SK-N-SH (cell line): ENCODE data around the gene CORO6. TPM values are rescaled to one million over a fixed set of nuclear protein-coding genes. Genes with fewer than 3 reads are reported as not detected.

Source experiments
- CTCF ChIA-PET: fragments of 300-600, 350-600 bp; formaldehyde crosslinking; extraction: SDS; loops from one replicate; lab custom pipeline; 2021; lab: Yijun Ruan, JAX
- POLR2A ChIA-PET: fragments of 350-600 bp; sonication (Branson Sonifier 250); formaldehyde crosslinking; extraction: SDS; loops from one replicate; lab custom pipeline; 2020; ENCODE audit warnings: antibody characterized with exemption, inconsistent platforms; lab: Yijun Ruan, JAX
- DNase-seq: peaks from one replicate; pipeline ENCODE4 v3.0.0; 2012
- H2AFZ ChIP-seq: fragments of 200-600 bp; sonication (generic); 2 replicates; pipeline ENCODE4 v1.8.1; 2016; ENCODE audit warnings: antibody characterized with exemption, mild to moderate bottlenecking, low read depth
- H3F3A ChIP-seq: fragments of 200-600 bp; sonication (generic); replicated peaks from 2 replicates; pipeline ENCODE3; 2016; ENCODE audit warnings: antibody characterized with exemption, mild to moderate bottlenecking; ENCODE audit not compliant: insufficient read depth
- H3K27ac ChIP-seq, 2 experiments: fragments of 200-500 bp in 1 of 2; fragments of 200-600 bp in 1 of 2; sonication (Bioruptor generic) in 1 of 2; sonication (generic), shearing (Covaris generic) in 1 of 2; 2 replicates each; pipeline versions ENCODE4 v1.5.1 to v1.6.1; 2014 to 2016; ENCODE audit warnings: low read depth in 2 of 2, inconsistent platforms in 1 of 2, low read length in 1 of 2, mild to moderate bottlenecking in 1 of 2, mixed read lengths in 1 of 2
- H3K27me3 ChIP-seq: fragments of 200-600 bp; sonication (generic), shearing (Covaris generic); 2 replicates; pipeline ENCODE4 v1.6.1; 2016; ENCODE audit warnings: mixed run types; ENCODE audit not compliant: insufficient read depth
- H3K36me3 ChIP-seq, 2 experiments: fragments of 200-500 bp in 1 of 2; fragments of 200-600 bp in 1 of 2; sonication (Bioruptor generic) in 1 of 2; sonication (generic) in 1 of 2; replicated peaks in 1 of 2; 2 replicates each; pipeline versions ENCODE3 to v1.5.1; 2014 to 2016; ENCODE audit warnings: low read length in 1 of 2, mild to moderate bottlenecking in 1 of 2; ENCODE audit not compliant: insufficient read depth in 2 of 2, control insufficient read depth in 1 of 2
- H3K4me1 ChIP-seq, 2 experiments: fragments of 200-500 bp in 1 of 2; fragments of 200-600 bp in 1 of 2; sonication (Bioruptor generic) in 1 of 2; sonication (generic), shearing (Covaris generic) in 1 of 2; 2 replicates each; pipeline versions ENCODE4 v1.5.1 to v1.6.1; 2014 to 2016; ENCODE audit warnings: low read depth in 1 of 2, low read length in 1 of 2, mixed run types in 1 of 2; ENCODE audit not compliant: insufficient read depth in 2 of 2, control insufficient read depth in 1 of 2
- H3K4me2 ChIP-seq: fragments of 200-600 bp; sonication (generic), shearing (Covaris generic); 2 replicates; pipeline ENCODE4 v1.6.1; 2017; ENCODE audit warnings: mixed run types
- H3K4me3 ChIP-seq, 2 experiments: fragments of 200-500 bp in 1 of 2; fragments of 200-600 bp in 1 of 2; sonication (Bioruptor generic) in 1 of 2; sonication (generic), shearing (Covaris generic) in 1 of 2; 2 replicates each; pipeline versions ENCODE4 v1.5.1 to v1.8.1; 2014 to 2016; ENCODE audit warnings: low read depth in 2 of 2, inconsistent platforms in 1 of 2, low read length in 1 of 2, mild to moderate bottlenecking in 1 of 2, mixed read lengths in 1 of 2, moderate library complexity in 1 of 2
- H3K79me2 ChIP-seq: fragments of 200-600 bp; sonication (generic); 2 replicates; pipeline ENCODE4 v1.8.1; 2017; ENCODE audit warnings: mild to moderate bottlenecking; ENCODE audit not compliant: insufficient read depth
- H3K9ac ChIP-seq: fragments of 200-600 bp; sonication (generic); 2 replicates; pipeline ENCODE4 v1.6.1; 2017; ENCODE audit warnings: mixed run types
- H3K9me2 ChIP-seq: fragments of 200-600 bp; sonication (generic); 2 replicates; pipeline ENCODE4 v1.6.1; 2017; ENCODE audit warnings: mixed run types
- H3K9me3 ChIP-seq: fragments of 200-600 bp; sonication (generic); 2 replicates; pipeline ENCODE4 v1.6.1; 2017; ENCODE audit warnings: mixed run types, mild to moderate bottlenecking, moderate library complexity
- H4K20me1 ChIP-seq: fragments of 200-600 bp; sonication (generic); 2 replicates; pipeline ENCODE4 v1.6.1; 2017; ENCODE audit warnings: mild to moderate bottlenecking, mixed run types; ENCODE audit not compliant: insufficient read depth
- CHD2 ChIP-seq: fragments of 150-350 bp; IDR thresholded peaks from 2 replicates; pipeline ENCODE4 v1.6.1; 2018; ENCODE audit warnings: low read length; ENCODE audit not compliant: partially characterized antibody
- EP300 ChIP-seq, 2 experiments: IDR thresholded peaks; 2 replicates each; pipeline versions ENCODE4 v1.4.0 to v1.6.1; 2012; ENCODE audit warnings: borderline replicate concordance in 1 of 2, low read depth in 1 of 2, low read length in 1 of 2
- FOSL2 ChIP-seq: IDR thresholded peaks from 2 replicates; pipeline ENCODE4 v1.4.0; 2012; ENCODE audit warnings: low read depth, mild to moderate bottlenecking, moderate library complexity, borderline replicate concordance
- FOXM1 ChIP-seq: IDR thresholded peaks from 2 replicates; pipeline ENCODE4 v1.4.0; 2012; ENCODE audit warnings: low read depth, mild to moderate bottlenecking
- GATA2 ChIP-seq: sonication (generic); formaldehyde crosslinking; IDR thresholded peaks from 2 replicates; pipeline ENCODE4 v1.5.0; 2020; ENCODE audit warnings: mild to moderate bottlenecking, missing genetic modification reagents
- IRF3 ChIP-seq: fragments of 150-350 bp; IDR thresholded peaks from 2 replicates; pipeline ENCODE4 v1.6.1; 2016; ENCODE audit warnings: mild to moderate bottlenecking, low read depth, low read length
- JUND ChIP-seq: IDR thresholded peaks from 2 replicates; pipeline ENCODE4 v1.4.0; 2012
- MAX ChIP-seq: IDR thresholded peaks from 2 replicates; pipeline ENCODE4 v1.4.0; 2012; ENCODE audit warnings: low read depth
- MEF2A ChIP-seq: IDR thresholded peaks from 2 replicates; pipeline ENCODE4 v1.4.0; 2012; ENCODE audit warnings: low read depth, borderline replicate concordance
- MXI1 ChIP-seq: IDR thresholded peaks from 2 replicates; pipeline ENCODE4 v1.6.1; 2012; ENCODE audit warnings: mild to moderate bottlenecking, low read depth, low read length, improper control_type of control experiment
- NRF1 ChIP-seq: IDR thresholded peaks from 2 replicates; pipeline ENCODE4 v1.6.1; 2012; ENCODE audit warnings: low read depth, mild to moderate bottlenecking, low read length
- RCOR1 ChIP-seq: fragments of 150-350 bp; IDR thresholded peaks from 2 replicates; pipeline ENCODE4 v1.6.1; 2017; ENCODE audit warnings: antibody characterized with exemption, low read length
- REST ChIP-seq: IDR thresholded peaks from 2 replicates; pipeline ENCODE4 v1.6.1; 2012; ENCODE audit warnings: mild to moderate bottlenecking, low read depth, low read length, moderate library complexity
- RXRA ChIP-seq: IDR thresholded peaks from 2 replicates; pipeline ENCODE4 v1.4.0; 2012; ENCODE audit warnings: low read depth, mild to moderate bottlenecking, borderline replicate concordance
- SIN3A ChIP-seq: IDR thresholded peaks from 2 replicates; pipeline ENCODE4 v1.6.1; 2012; ENCODE audit warnings: low read depth, mild to moderate bottlenecking, low read length, moderate library complexity, borderline replicate concordance
- SMC3 ChIP-seq: IDR thresholded peaks from 2 replicates; pipeline ENCODE4 v1.6.1; 2012; ENCODE audit warnings: low read depth, low read length, improper control_type of control experiment
- TEAD4 ChIP-seq: IDR thresholded peaks from 2 replicates; pipeline ENCODE4 v1.4.0; 2012; ENCODE audit warnings: mild to moderate bottlenecking, borderline replicate concordance; ENCODE audit not compliant: insufficient read depth
- USF1 ChIP-seq: IDR thresholded peaks from 2 replicates; pipeline ENCODE4 v1.4.0; 2012; ENCODE audit warnings: low read depth, borderline replicate concordance
- USF2 ChIP-seq: fragments of 150-350 bp; IDR thresholded peaks from 2 replicates; pipeline ENCODE4 v1.6.1; 2017; ENCODE audit warnings: antibody characterized with exemption, low read length, low read depth, borderline replicate concordance
- ZBTB33 ChIP-seq: IDR thresholded peaks from 2 replicates; pipeline ENCODE4 v1.4.0; 2012; ENCODE audit warnings: low read depth, borderline replicate concordance
- WGBS: methylation state at CpG from one replicate; pipeline ENCODE4 v1.1.6; 2017; ENCODE audit warnings: low lambda C conversion rate; 5-methylcytosine and 5-hydroxymethylcytosine counted together
- polyA plus RNA-seq, 3 experiments: library from polyadenylated mRNA; depleted of rRNA; stranded (reverse); fragments of >200 nt; gene quantifications; 2 replicates each; pipeline ENCODE4 v1.2.3, GENCODE V29; 2012

CORO6 gene
- polyA plus RNA-seq, 1 of the 3 experiments (the other 2 are of a cell fraction), result 18.4 TPM

- Histone ChIP-seq H3F3A (peaks cover 30% of the 10 kb centered on the region), H3K27ac (peak overlapping the region; percentile 52 to 89), H3K36me3 (peaks cover 5% of the 10 kb centered on the region in 2 experiments), H4K20me1 (no peaks in the 10 kb centered on the region), H3K27me3 (no peaks in the 10 kb centered on the region), H3K4me1 (peaks cover 60% of the 10 kb centered on the region in 2 experiments; a peak in 3 of 4 replicates), H2AFZ (no peak overlapping the region), H3K9ac (no peak overlapping the region; the same call in 1 of the 2 replicates), H3K9me2 (no peaks in the 10 kb centered on the region), H3K4me2 (0 out of 2 replicates have a peak overlapping the region, but pooled peaks have one; percentile 26), H3K79me2 (0 out of 2 replicates have a peak, but pooled peaks cover 6% of the 10 kb centered on the region), H3K9me3 (no peaks in the 10 kb centered on the region), H3K4me3 (no peak overlapping the region)
- DNase-seq, result no peak
- ChIA-PET POLR2A (no interaction called here), CTCF (interaction anchor here (1.5 to 3.6 kb wide), 6 partner anchors 14 to 289 kb away, joined by 3 to 42 read pairs (median 7); partner anchors contain the start of gene SSH2)
- TF ChIP-seq RXRA (no peak), FOSL2 (no peak), FOXM1 (no peak), CHD2 (no peak), MEF2A (no peak), GATA2 (CRISPR knock-in tag) (no peak), IRF3 (no peak), RCOR1 (no peak), JUND (no peak), USF2 (no peak), SIN3A (no peak), NRF1 (no peak), SMC3 (no peak), REST (no peak), USF1 (no peak), EP300 (IDR thresholded peaks at IDR 0.05; ENCODE audit: borderline replicate concordance in 1 of 2, low read depth in 1 of 2, low read length in 1 of 2) (no peak), TEAD4 (no peak), ZBTB33 (no peak), MAX (no peak), MXI1 (no peak)
- 90% methylated on average over 7 of the region's 7 CpGs for WGBS
Measured at GRCh38 chr17:29640981-29641642, 18.4 kb upstream of the CORO6 start.
